Endothelial cell of umbilical vein (primary cell): ENCODE measurements around the gene ZNF385C. TPM values are rescaled to one million over a fixed set of nuclear protein-coding genes. Genes with fewer than 3 reads are reported as not detected.

Source experiments
- BruUV-seq: library from RNA; stranded (reverse); fragments of 400-500 nt; replicated peaks from 2 replicates; lab custom pipeline; 2021; lab: Mats Ljungman, UMichigan
- CTCF ChIA-PET: fragments of 300-600, 350-600 bp; sonication (Branson Sonifier 250); formaldehyde crosslinking; loops from one replicate; lab custom pipeline; 2021; ENCODE audit warnings: antibody characterized with exemption, inconsistent platforms; lab: Charles Lee
- POLR2A ChIA-PET: fragments of 300-600, 350-600 bp; sonication (Branson Sonifier 250); formaldehyde crosslinking; loops from one replicate; lab custom pipeline; 2021; ENCODE audit warnings: antibody characterized with exemption, inconsistent platforms; lab: Charles Lee
- DNase-seq: peaks from one replicate; pipeline ENCODE4 v3.0.0-alpha.2; 2011; ENCODE audit warnings: low read depth, low spot score
- FAIRE-seq: peaks from 2 replicates; lab custom pipeline; 2011; peaks lifted over from hg19 to GRCh38; lab: Jason Lieb, UNC
- H2AFZ ChIP-seq: 2 replicates; pipeline ENCODE4 v1.6.0; 2012; ENCODE audit warnings: low read depth, low read length, control low read depth, inconsistent platforms
- H3K27ac ChIP-seq: 2 replicates; pipeline ENCODE4 v1.5.1; 2011; ENCODE audit warnings: low read depth, mild to moderate bottlenecking, control low read depth, low read length, moderate library complexity; ENCODE audit not compliant: insufficient read depth
- H3K27me3 ChIP-seq, 2 experiments: 2 replicates each; pipeline versions ENCODE4 v1.6.0 to v1.6.1; 2011; ENCODE audit warnings: low read length in 2 of 2, mixed read lengths in 1 of 2; ENCODE audit not compliant: control insufficient read depth in 2 of 2, insufficient read depth in 2 of 2
- H3K36me3 ChIP-seq, 2 experiments: 2 replicates in 1 of 2; 3 replicates in 1 of 2; pipeline ENCODE4 v1.5.1; 2011; ENCODE audit warnings: low read length in 2 of 2, mild to moderate bottlenecking in 1 of 2, moderate library complexity in 1 of 2; ENCODE audit not compliant: control insufficient read depth in 2 of 2, insufficient read depth in 2 of 2; ENCODE audit errors: extremely low read depth in 1 of 2
- H3K4me1 ChIP-seq: 3 replicates; pipeline ENCODE4 v1.5.1; 2011; ENCODE audit warnings: mild to moderate bottlenecking, low read length; ENCODE audit not compliant: control insufficient read depth, insufficient read depth; ENCODE audit errors: extremely low read depth
- H3K4me2 ChIP-seq: 2 replicates; pipeline ENCODE4 v1.6.1; 2011; ENCODE audit warnings: low read length, control low read depth, mixed read lengths; ENCODE audit not compliant: insufficient read depth
- H3K4me3 ChIP-seq, 3 experiments: fragments of 200-600 bp in 1 of 3; sonication (generic), shearing (Covaris generic) in 1 of 3; replicated peaks in 1 of 3; 2 replicates each; pipeline ENCODE4 v1.5.1; 2011 to 2016; ENCODE audit warnings: control low read depth in 3 of 3, low read length in 3 of 3, mild to moderate bottlenecking in 2 of 3, inconsistent platforms in 1 of 3, low read depth in 1 of 3, moderate library complexity in 1 of 3; ENCODE audit not compliant: insufficient read depth in 1 of 3
- H3K79me2 ChIP-seq: 2 replicates; pipeline ENCODE4 v1.6.0; 2012; ENCODE audit warnings: low read length, inconsistent platforms; ENCODE audit not compliant: control insufficient read depth, insufficient read depth
- H3K9ac ChIP-seq: replicated peaks from 2 replicates; pipeline ENCODE3; 2011; ENCODE audit warnings: low read length, control low read depth; ENCODE audit not compliant: insufficient read depth; ENCODE audit errors: extremely low read depth
- H3K9me1 ChIP-seq: replicated peaks from 3 replicates; pipeline ENCODE4 v1.6.0; 2011; ENCODE audit warnings: mild to moderate bottlenecking, low read length; ENCODE audit not compliant: control insufficient read depth, insufficient read depth; ENCODE audit errors: extremely low read depth
- H3K9me3 ChIP-seq: replicated peaks from 2 replicates; pipeline ENCODE4 v1.5.1; 2012; ENCODE audit warnings: low read length, inconsistent platforms; ENCODE audit not compliant: control insufficient read depth, insufficient read depth
- H4K20me1 ChIP-seq: replicated peaks from 2 replicates; pipeline ENCODE3; 2011; ENCODE audit warnings: mild to moderate bottlenecking, low read length; ENCODE audit not compliant: control insufficient read depth, insufficient read depth; ENCODE audit errors: extremely low read depth
- CTCF ChIP-seq, 2 donors: IDR thresholded peaks; 1 replicate in 1 of 2; 2 replicates in 1 of 2; pipeline ENCODE4 v1.5.1; 2011; ENCODE audit warnings: low read length in 2 of 2, mild to moderate bottlenecking in 2 of 2, moderate library complexity in 2 of 2, control low read depth in 1 of 2, inconsistent platforms in 1 of 2, low read depth in 1 of 2; ENCODE audit not compliant: insufficient read depth in 1 of 2; ENCODE audit errors: extremely low read depth in 1 of 2
- EZH2 ChIP-seq: IDR thresholded peaks from 2 replicates; pipeline ENCODE4 v1.6.1; 2012; ENCODE audit warnings: borderline replicate concordance, low read depth, mild to moderate bottlenecking, moderate library complexity, low read length, inconsistent platforms; ENCODE audit not compliant: severe bottlenecking
- FOS ChIP-seq: IDR thresholded peaks from 2 replicates; pipeline ENCODE4 v1.6.1; 2011; ENCODE audit warnings: mild to moderate bottlenecking, low read length, moderate library complexity, borderline replicate concordance; ENCODE audit not compliant: insufficient read depth
- GATA2 ChIP-seq: IDR thresholded peaks from 2 replicates; pipeline ENCODE4 v1.7.0; 2011; ENCODE audit warnings: low read depth, mild to moderate bottlenecking, moderate library complexity, mixed read lengths, low read length; ENCODE audit not compliant: insufficient read length, insufficient read depth
- JUN ChIP-seq: IDR thresholded peaks from 2 replicates; pipeline ENCODE4 v1.6.1; 2011; ENCODE audit warnings: borderline replicate concordance, low read depth; ENCODE audit not compliant: insufficient read length, insufficient read depth
- MAX ChIP-seq: IDR thresholded peaks from 2 replicates; pipeline ENCODE4 v1.6.1; 2011; ENCODE audit not compliant: insufficient read depth, insufficient read length
- MYC ChIP-seq: IDR thresholded peaks from one replicate; pipeline ENCODE4 v1.6.1; 2011; ENCODE audit warnings: mild to moderate bottlenecking, low read depth, low read length
- POLR2A ChIP-seq: IDR thresholded peaks from 2 replicates; pipeline ENCODE4 v1.6.1; 2012; ENCODE audit warnings: low read depth, mild to moderate bottlenecking, control low read depth, low read length
- POLR2AphosphoS5 ChIP-seq: IDR thresholded peaks from 2 replicates; pipeline ENCODE4 v1.6.1; 2012; ENCODE audit warnings: low read depth, mild to moderate bottlenecking, control low read depth, low read length, moderate library complexity; ENCODE audit not compliant: insufficient read depth
- dilution Hi-C: fragments of 300-500 bp; cut with MboI; formaldehyde crosslinking; loops from one replicate; pipeline ENCODE4 v1.15.0; 2019; ENCODE audit warnings: low sequenced_read_pairs; ENCODE audit not compliant: extremely low pct_ligation_motif_present
- intact Hi-C: fragments of 100-400 bp; cut with micrococcal nuclease; formaldehyde crosslinking; loops from one replicate; pipeline ENCODE4 v1.10.0; 2022
- polyA plus RNA-seq, 4 experiments: library from polyadenylated mRNA; depleted of rRNA in 3 of 4; stranded (reverse) in 3 of 4; unstranded in 1 of 4; fragments of >200 nt; gene quantifications; 2 replicates each; pipeline versions ENCODE4 v1.2.1 to v1.2.3, GENCODE V29; 2011 to 2012; ENCODE audit warnings: missing spikeins in 1 of 4
- total RNA-seq: library from RNA; stranded (reverse); gene quantifications from 2 replicates; pipeline ENCODE4 v1.2.3, GENCODE V29; 2021

ZNF385C gene
- total and polyA plus RNA-seq, 2 donors (not counting 3 experiments of a cell fraction or from before 2014, with no cell fraction given): 0.07 TPM; not detected in 1

- no peaks in the 10 kb centered on the region for H3K9me1 ChIP-seq
- H3K4me3 ChIP-seq: no peak overlapping the region
- CTCF ChIA-PET: interaction anchor here (1.5 kb wide), 1 partner anchor 22 kb away, joined by 4 read pairs; the partner anchor contains the start of gene NKIRAS2
- TF ChIP-seq JUN (no peak), POLR2A (no peak), POLR2AphosphoS5 (no peak), FOS (no peak), CTCF (IDR thresholded peaks at IDR 0.05; ENCODE audit: extremely low read depth in 1 of 2, insufficient read depth in 1 of 2, low read depth in 1 of 2, low read length in 2 of 2) (no peak), GATA2 (no peak), EZH2 (no peak), MAX (no peak), MYC (no peak)
- no peak overlapping the region for H2AFZ ChIP-seq
- no peak overlapping the region for H3K9ac ChIP-seq
- intact Hi-C loops (no loop called here), dilution Hi-C loops (no loop called here)
- H3K9me3 ChIP-seq: no peaks in the 10 kb centered on the region
- no peak for DNase-seq
- H3K4me1 ChIP-seq: no peaks in the 10 kb centered on the region
- no peak overlapping the region for H3K27ac ChIP-seq
- H3K4me2 ChIP-seq: no peak overlapping the region
- no peaks in the 10 kb centered on the region for H3K27me3 ChIP-seq
- no peaks in the 10 kb centered on the region for H4K20me1 ChIP-seq
- H3K36me3 ChIP-seq: no peaks in the 10 kb centered on the region
- no peak for FAIRE-seq
- no TSS peak for BruUV-seq
- H3K79me2 ChIP-seq: no peaks in the 10 kb centered on the region
- POLR2A ChIA-PET: no interaction called here
Measured at GRCh38 chr17:42042598-42043319, 55.5 kb downstream of the ZNF385C start.
